Fibroblast of skin of right quadriceps (primary cell): Measurements from ENCODE around the gene TMEM135.
"Not testable (repeated sequence)": the region's sequence is repeated elsewhere in the genome, so short reads cannot be mapped to it uniquely, and the experiment has no call there.

Experiments used
- DNase-seq: peaks from one replicate; pipeline ENCODE4 v3.0.0-alpha.2; 2013

The TMEM135 gene

GRCh38 chr11:87037450-87038234, at the start of gene TMEM135:
TMEM135 (plus strand) TSS chr11:87037934; CDS start chr11:87038046, 112 bp downstream.
- DNase-seq = peak; percentile 88

- DNase-seq = no peak
These were observed 49.3 kb upstream of the TMEM135 start for GRCh38 chr11:86988351-86988881.

GRCh38 chr11:86990031-86990430, 47.7 kb upstream of the TMEM135 start:
- no peak for DNase-seq

- DNase-seq = peak; percentile 71
These were observed 47.2 kb upstream of the TMEM135 start for GRCh38 chr11:86990515-86990914.

GRCh38 chr11:86991341-86991740, 46.4 kb upstream of the TMEM135 start:
- DNase-seq = no peak

- not testable (repeated sequence) for DNase-seq
These were observed 45.4 kb upstream of the TMEM135 start for GRCh38 chr11:86992340-86992739.

GRCh38 chr11:86993031-86993430, 44.7 kb upstream of the TMEM135 start:
- no peak for DNase-seq

GRCh38 chr11:86996953-86997570, 40.7 kb upstream of the TMEM135 start:
- DNase-seq = no peak

- no peak for DNase-seq
These were observed 38.3 kb upstream of the TMEM135 start for GRCh38 chr11:86999388-86999787.

- no peak for DNase-seq
These were observed 37.6 kb upstream of the TMEM135 start for GRCh38 chr11:86999859-87000753.

- DNase-seq = no peak
These were observed 34.8 kb upstream of the TMEM135 start for GRCh38 chr11:87002918-87003317.

- DNase-seq = not testable (repeated sequence)
These were observed 33.5 kb upstream of the TMEM135 start for GRCh38 chr11:87004281-87004680.

- no peak for DNase-seq
These were observed 32.2 kb upstream of the TMEM135 start for GRCh38 chr11:87005569-87005921.

GRCh38 chr11:87006035-87006434, 31.7 kb upstream of the TMEM135 start:
- DNase-seq = no peak

GRCh38 chr11:87007963-87008362, 29.8 kb upstream of the TMEM135 start:
- peak; percentile 50 for DNase-seq

GRCh38 chr11:87012089-87012488, 25.6 kb upstream of the TMEM135 start:
- DNase-seq = no peak

GRCh38 chr11:87012673-87013072, 25.1 kb upstream of the TMEM135 start:
- DNase-seq = no peak

- peak; percentile 44 for DNase-seq
These were observed 23.6 kb upstream of the TMEM135 start for GRCh38 chr11:87013912-87014825.

- DNase-seq = no peak
These were observed 22.1 kb upstream of the TMEM135 start for GRCh38 chr11:87015645-87016044.

- DNase-seq = no peak
These were observed 18.0 kb upstream of the TMEM135 start for GRCh38 chr11:87019613-87020271.

- no peak for DNase-seq
These were observed 17.4 kb upstream of the TMEM135 start for GRCh38 chr11:87020336-87020735.
